Measurements from ENCODE around the gene EMSY. TPM values are rescaled to one million over a fixed set of nuclear protein-coding genes. Genes with fewer than 3 reads are reported as not detected.

EMSY gene
- total RNA-seq, 1 donor from 2014 or later: 42.3 TPM

DNA sequence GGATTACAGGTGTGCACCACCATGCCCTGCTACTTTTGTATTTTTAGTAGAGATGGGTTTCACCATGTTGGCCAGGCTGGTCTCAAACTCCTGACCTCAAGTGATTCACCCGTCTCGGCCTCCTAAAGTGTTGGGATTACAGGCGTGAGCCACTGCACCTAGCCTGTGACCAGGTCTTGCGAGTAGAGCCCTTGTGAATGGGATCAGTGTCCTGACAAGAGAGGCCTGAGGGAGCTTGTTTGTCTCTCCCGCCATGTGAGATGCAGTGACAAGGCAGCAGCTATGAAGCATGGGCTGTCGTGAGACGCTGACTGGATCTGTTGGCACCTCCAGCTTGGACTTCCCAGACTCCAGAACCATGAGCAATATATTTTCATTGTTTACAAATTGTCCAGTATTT is 156.5 kb downstream of the EMSY start:
- Mint-ChIP-seq H3K4me3 (ENCODE audit: low read depth) (no peak overlapping the region), H3K27ac (no peak overlapping the region), H3K4me1 (ENCODE audit: low read depth) (no peaks in the 10 kb centered on the region), H3K36me3 (ENCODE audit: insufficient read depth) (no peaks in the 10 kb centered on the region), H3K27me3 (peaks cover 4% of the 10 kb centered on the region), H3K9me3 (ENCODE audit: low read depth) (no peaks in the 10 kb centered on the region)
- TF ChIP-seq, protein P1, sequence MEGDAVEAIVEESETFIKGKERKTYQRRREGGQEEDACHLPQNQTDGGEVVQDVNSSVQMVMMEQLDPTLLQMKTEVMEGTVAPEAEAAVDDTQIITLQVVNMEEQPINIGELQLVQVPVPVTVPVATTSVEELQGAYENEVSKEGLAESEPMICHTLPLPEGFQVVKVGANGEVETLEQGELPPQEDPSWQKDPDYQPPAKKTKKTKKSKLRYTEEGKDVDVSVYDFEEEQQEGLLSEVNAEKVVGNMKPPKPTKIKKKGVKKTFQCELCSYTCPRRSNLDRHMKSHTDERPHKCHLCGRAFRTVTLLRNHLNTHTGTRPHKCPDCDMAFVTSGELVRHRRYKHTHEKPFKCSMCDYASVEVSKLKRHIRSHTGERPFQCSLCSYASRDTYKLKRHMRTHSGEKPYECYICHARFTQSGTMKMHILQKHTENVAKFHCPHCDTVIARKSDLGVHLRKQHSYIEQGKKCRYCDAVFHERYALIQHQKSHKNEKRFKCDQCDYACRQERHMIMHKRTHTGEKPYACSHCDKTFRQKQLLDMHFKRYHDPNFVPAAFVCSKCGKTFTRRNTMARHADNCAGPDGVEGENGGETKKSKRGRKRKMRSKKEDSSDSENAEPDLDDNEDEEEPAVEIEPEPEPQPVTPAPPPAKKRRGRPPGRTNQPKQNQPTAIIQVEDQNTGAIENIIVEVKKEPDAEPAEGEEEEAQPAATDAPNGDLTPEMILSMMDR (IDR thresholded peaks at IDR 0.05; ENCODE audit: unreplicated experiment): no peak
- no peak for DNase-seq (ENCODE audit: low spot score, unreplicated experiment)

DNA sequence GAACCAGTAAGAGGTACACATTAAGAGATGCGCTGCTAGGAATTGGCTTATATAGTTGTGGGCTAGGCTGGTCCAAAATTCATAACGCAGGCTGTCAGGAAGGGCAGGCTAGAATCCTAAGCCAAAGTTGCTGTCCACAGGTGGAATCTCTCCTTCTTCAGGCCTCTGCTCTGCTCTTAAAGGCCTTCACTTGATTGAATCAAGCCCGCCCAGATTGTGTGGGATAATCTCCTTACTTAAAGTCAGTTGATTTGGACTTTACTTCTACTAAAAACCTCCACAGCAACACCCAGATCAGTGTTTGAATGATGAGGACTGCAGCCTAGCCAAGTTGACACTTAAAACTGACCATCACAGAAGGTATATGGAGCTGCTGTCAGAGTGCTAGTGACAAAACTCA is 156.9 kb downstream of the EMSY start:
- Mint-ChIP-seq H3K27ac (no peak overlapping the region), H3K9me3 (ENCODE audit: low read depth) (no peaks in the 10 kb centered on the region), H3K4me3 (ENCODE audit: low read depth) (no peak overlapping the region), H3K27me3 (peaks cover 4% of the 10 kb centered on the region), H3K4me1 (ENCODE audit: low read depth) (no peaks in the 10 kb centered on the region), H3K36me3 (ENCODE audit: insufficient read depth) (no peaks in the 10 kb centered on the region)
- DNase-seq (ENCODE audit: low spot score, unreplicated experiment): no peak
- TF ChIP-seq, protein P1 (IDR thresholded peaks at IDR 0.05; ENCODE audit: unreplicated experiment): no peak

DNA sequence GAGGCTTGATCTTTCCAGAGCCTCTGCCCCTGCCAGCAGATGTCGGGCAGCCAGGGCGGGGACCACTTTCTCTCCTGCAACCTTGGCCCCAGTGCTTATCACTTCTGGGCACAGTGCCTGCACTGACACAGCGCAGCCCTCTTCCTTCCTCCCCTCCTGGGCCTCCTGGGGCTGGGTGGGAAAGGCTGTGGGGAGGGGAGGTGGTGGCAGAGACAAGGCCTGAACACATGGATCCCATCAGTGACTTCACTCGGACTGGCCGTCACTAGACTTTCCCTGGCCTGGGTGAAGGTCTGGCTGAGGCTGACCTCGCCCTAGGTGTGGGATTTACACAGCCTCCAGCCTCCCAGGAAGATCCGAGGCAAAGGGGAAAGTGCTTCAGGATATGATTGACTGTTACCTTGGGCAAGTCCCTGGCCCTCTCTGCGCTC is 157.6 kb downstream of the EMSY start:
- DNase-seq (ENCODE audit: low spot score, unreplicated experiment): no peak
- Mint-ChIP-seq H3K27ac (no peak overlapping the region), H3K36me3 (ENCODE audit: insufficient read depth) (no peaks in the 10 kb centered on the region), H3K27me3 (peaks cover 4% of the 10 kb centered on the region), H3K9me3 (ENCODE audit: low read depth) (peaks cover under 1% of the 10 kb centered on the region), H3K4me1 (ENCODE audit: low read depth) (no peaks in the 10 kb centered on the region), H3K4me3 (ENCODE audit: low read depth) (no peak overlapping the region)
- TF ChIP-seq, protein P1 (IDR thresholded peaks at IDR 0.05; ENCODE audit: unreplicated experiment): no peak

Other genes with a start within 250 kb of the EMSY start
- 1.5 and 1.7 TPM in 2 replicates for gene WNT11, start 238.5 kb upstream of the EMSY start, total RNA-seq
- gene THAP12, start 63.9 kb upstream of the EMSY start, total RNA-seq: 51.1 and 52.4 TPM in 2 replicates
- 16.6 and 17.5 TPM in 2 replicates for gene GVQW3, start 63.7 kb upstream of the EMSY start, total RNA-seq
- 0.14 and 0.27 TPM in 2 replicates for gene LRRC32, start 225.7 kb downstream of the EMSY start, total RNA-seq

Data from progenitor cell of endocrine pancreas (in vitro differentiated cells).